Panc1 (cell line): ENCODE measurements around the gene PDK2. TPM values are rescaled to one million over a fixed set of nuclear protein-coding genes. Genes with fewer than 3 reads are reported as not detected.

Experiments
- ATAC-seq: fragments of 200-7000 bp; cut with Tn5 transposase; 2 replicates; pipeline ENCODE4 v1.9.1; 2020; ENCODE audit warnings: mild to moderate bottlenecking, moderate library complexity
- BruUV-seq: library from RNA; stranded (reverse); fragments of 400-500 nt; replicated peaks from 2 replicates; lab custom pipeline; 2021; lab: Mats Ljungman, UMichigan
- CTCF ChIA-PET: fragments of 300-600 bp; sonication (Branson Sonifier 250); formaldehyde crosslinking; loops from one replicate; lab custom pipeline; 2022; ENCODE audit warnings: antibody characterized with exemption; lab: Charles Lee
- POLR2A ChIA-PET: fragments of 300-600 bp; sonication (Branson Sonifier 250); formaldehyde crosslinking; loops from one replicate; lab custom pipeline; 2022; ENCODE audit warnings: antibody characterized with exemption; lab: Charles Lee
- DNase-seq: peaks from one replicate; pipeline ENCODE4 v3.0.0-alpha.2; 2010; ENCODE audit warnings: low read depth, low spot score
- H3K27ac ChIP-seq: 2 replicates; pipeline ENCODE4 v1.5.1; 2011; ENCODE audit warnings: mild to moderate bottlenecking, low read length, inconsistent platforms
- H3K27me3 ChIP-seq: fragments of 200-500 bp; sonication (Bioruptor generic); 2 replicates; pipeline ENCODE4 v1.6.0; 2014; ENCODE audit warnings: low read length, inconsistent platforms; ENCODE audit not compliant: control insufficient read depth, insufficient read depth
- H3K36me3 ChIP-seq: fragments of 200-500 bp; sonication (Bioruptor generic); 2 replicates; pipeline ENCODE4 v1.5.1; 2014; ENCODE audit warnings: inconsistent platforms, mild to moderate bottlenecking, low read length, moderate library complexity; ENCODE audit not compliant: control insufficient read depth, insufficient read depth
- H3K4me1 ChIP-seq: 2 replicates; pipeline ENCODE4 v1.5.1; 2011; ENCODE audit warnings: inconsistent platforms, mild to moderate bottlenecking, low read length, moderate library complexity; ENCODE audit not compliant: control insufficient read depth, insufficient read depth
- H3K4me3 ChIP-seq, 2 experiments: 2 replicates each; pipeline ENCODE4 v1.5.1; 2011 to 2012; ENCODE audit warnings: low read depth in 2 of 2, low read length in 2 of 2, mild to moderate bottlenecking in 2 of 2, inconsistent platforms in 1 of 2, moderate library complexity in 1 of 2
- H3K9me3 ChIP-seq: fragments of 200-500 bp; sonication (Bioruptor generic); 2 replicates; pipeline ENCODE4 v1.5.1; 2014; ENCODE audit warnings: low read depth, mild to moderate bottlenecking, inconsistent platforms, low read length, moderate library complexity; ENCODE audit not compliant: control insufficient read depth, insufficient read depth
- POLR2AphosphoS5 ChIP-seq: IDR thresholded peaks from 2 replicates; pipeline ENCODE4 v1.6.1; 2012; ENCODE audit warnings: mild to moderate bottlenecking, low read depth, low read length, moderate library complexity
- SIN3A ChIP-seq: IDR thresholded peaks from 2 replicates; pipeline ENCODE4 v1.6.1; 2012; ENCODE audit warnings: low read depth, mild to moderate bottlenecking, low read length, moderate library complexity, borderline replicate concordance; ENCODE audit not compliant: insufficient read depth
- TCF7L2 ChIP-seq: IDR thresholded peaks from 2 replicates; pipeline ENCODE4 v1.6.1; 2011; ENCODE audit warnings: mild to moderate bottlenecking, low read depth, low read length, inconsistent platforms
- in situ Hi-C: cut with HindIII; loops from 2 replicates; pipeline ENCODE4 v1.10.0; 2016; ENCODE audit warnings: low sequenced_read_pairs, low pct_unique_long_range_greater_than_20kb
- intact Hi-C: fragments of 100-400 bp; cut with micrococcal nuclease; formaldehyde crosslinking; loops from one replicate; pipeline ENCODE4 v1.10.0; 2022; ENCODE audit not compliant: unreplicated experiment
- total RNA-seq: library from RNA; stranded (reverse); gene quantifications from one replicate; pipeline ENCODE4 v1.2.1, GENCODE V29; 2021; ENCODE audit not compliant: unreplicated experiment
- TF ChIP-seq, protein P1 (sequence below): fragments of 450-650 bp; IDR thresholded peaks from 2 replicates; pipeline ENCODE4 v1.5.1; 2017; ENCODE audit warnings: mild to moderate bottlenecking
- TF ChIP-seq, protein P2 (sequence below), 2 experiments: IDR thresholded peaks; 2 replicates each; pipeline ENCODE4 v1.6.1; 2011 to 2012; ENCODE audit warnings: low read depth in 2 of 2, control low read depth in 1 of 2, low read length in 1 of 2, mild to moderate bottlenecking in 1 of 2, moderate library complexity in 1 of 2; ENCODE audit not compliant: insufficient read depth in 1 of 2

Gene PDK2
- total RNA-seq, 1 experiment from 2014 or later: 46.0 TPM

DNA sequence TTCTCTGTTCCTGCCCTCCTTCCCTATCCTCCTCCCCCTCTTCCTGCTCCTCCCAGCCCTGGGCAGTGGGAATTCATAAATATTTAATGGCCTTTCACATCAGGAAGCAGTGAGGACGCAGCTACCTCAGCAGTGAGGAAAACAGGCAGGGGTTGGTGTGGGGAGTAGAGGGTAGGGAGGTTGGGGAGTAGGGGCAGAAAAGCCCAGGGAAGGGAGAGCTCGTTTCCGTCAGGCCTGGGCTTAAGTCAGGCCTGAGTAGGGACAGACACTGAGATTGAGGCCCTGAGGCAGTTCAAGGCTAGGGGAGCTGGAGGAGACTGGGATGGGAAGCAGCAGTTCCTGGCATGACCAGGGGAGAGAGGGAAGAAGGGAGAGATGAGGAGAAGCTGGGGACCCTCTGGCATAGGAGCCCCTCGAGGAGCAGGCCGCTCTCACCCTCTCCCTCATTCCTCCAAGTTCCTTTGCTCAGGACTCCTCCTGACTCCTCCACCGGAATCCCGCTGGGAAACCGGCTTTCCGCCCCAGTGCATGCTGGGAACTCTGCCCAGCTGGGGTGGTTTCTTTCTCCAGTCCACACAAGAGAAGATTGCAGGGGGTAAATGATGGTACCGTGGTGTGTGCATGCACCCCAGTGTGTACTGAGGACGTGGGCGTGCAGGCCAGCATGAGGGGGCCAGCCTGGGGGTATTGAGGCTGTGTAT is 28.6 kb downstream of the PDK2 start:
- peak; percentile 43 for ATAC-seq
- Histone ChIP-seq H3K36me3 (no peaks in the 10 kb centered on the region), H3K9me3 (no peaks in the 10 kb centered on the region), H3K27ac (peak overlapping the region; percentile 18; the same call in 1 of the 2 replicates), H3K27me3 (no peaks in the 10 kb centered on the region), H3K4me1 (peaks cover 9% of the 10 kb centered on the region; the same call in 1 of the 2 replicates), H3K4me3 (no peak overlapping the region)
- POLR2A ChIA-PET: interaction anchor here (0.6 to 0.8 kb wide), 2 partner anchors 9 to 174 kb away, joined by 3 to 7 read pairs; no protein-coding TSS in a partner anchor
- no TSS peak for BruUV-seq
- in situ Hi-C loops (no loop called here), intact Hi-C loops (no loop called here)
- CTCF ChIA-PET: interaction anchor here (0.7 kb wide), 1 partner anchor 9 kb away, joined by 3 read pairs; no protein-coding TSS in a partner anchor
- DNase-seq: no peak
- no peak for TF ChIP-seq POLR2AphosphoS5
- TF ChIP-seq, protein P1, sequence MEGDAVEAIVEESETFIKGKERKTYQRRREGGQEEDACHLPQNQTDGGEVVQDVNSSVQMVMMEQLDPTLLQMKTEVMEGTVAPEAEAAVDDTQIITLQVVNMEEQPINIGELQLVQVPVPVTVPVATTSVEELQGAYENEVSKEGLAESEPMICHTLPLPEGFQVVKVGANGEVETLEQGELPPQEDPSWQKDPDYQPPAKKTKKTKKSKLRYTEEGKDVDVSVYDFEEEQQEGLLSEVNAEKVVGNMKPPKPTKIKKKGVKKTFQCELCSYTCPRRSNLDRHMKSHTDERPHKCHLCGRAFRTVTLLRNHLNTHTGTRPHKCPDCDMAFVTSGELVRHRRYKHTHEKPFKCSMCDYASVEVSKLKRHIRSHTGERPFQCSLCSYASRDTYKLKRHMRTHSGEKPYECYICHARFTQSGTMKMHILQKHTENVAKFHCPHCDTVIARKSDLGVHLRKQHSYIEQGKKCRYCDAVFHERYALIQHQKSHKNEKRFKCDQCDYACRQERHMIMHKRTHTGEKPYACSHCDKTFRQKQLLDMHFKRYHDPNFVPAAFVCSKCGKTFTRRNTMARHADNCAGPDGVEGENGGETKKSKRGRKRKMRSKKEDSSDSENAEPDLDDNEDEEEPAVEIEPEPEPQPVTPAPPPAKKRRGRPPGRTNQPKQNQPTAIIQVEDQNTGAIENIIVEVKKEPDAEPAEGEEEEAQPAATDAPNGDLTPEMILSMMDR: no peak
- TF ChIP-seq SIN3A: no peak
- TF ChIP-seq TCF7L2: no peak
- TF ChIP-seq, protein P2, sequence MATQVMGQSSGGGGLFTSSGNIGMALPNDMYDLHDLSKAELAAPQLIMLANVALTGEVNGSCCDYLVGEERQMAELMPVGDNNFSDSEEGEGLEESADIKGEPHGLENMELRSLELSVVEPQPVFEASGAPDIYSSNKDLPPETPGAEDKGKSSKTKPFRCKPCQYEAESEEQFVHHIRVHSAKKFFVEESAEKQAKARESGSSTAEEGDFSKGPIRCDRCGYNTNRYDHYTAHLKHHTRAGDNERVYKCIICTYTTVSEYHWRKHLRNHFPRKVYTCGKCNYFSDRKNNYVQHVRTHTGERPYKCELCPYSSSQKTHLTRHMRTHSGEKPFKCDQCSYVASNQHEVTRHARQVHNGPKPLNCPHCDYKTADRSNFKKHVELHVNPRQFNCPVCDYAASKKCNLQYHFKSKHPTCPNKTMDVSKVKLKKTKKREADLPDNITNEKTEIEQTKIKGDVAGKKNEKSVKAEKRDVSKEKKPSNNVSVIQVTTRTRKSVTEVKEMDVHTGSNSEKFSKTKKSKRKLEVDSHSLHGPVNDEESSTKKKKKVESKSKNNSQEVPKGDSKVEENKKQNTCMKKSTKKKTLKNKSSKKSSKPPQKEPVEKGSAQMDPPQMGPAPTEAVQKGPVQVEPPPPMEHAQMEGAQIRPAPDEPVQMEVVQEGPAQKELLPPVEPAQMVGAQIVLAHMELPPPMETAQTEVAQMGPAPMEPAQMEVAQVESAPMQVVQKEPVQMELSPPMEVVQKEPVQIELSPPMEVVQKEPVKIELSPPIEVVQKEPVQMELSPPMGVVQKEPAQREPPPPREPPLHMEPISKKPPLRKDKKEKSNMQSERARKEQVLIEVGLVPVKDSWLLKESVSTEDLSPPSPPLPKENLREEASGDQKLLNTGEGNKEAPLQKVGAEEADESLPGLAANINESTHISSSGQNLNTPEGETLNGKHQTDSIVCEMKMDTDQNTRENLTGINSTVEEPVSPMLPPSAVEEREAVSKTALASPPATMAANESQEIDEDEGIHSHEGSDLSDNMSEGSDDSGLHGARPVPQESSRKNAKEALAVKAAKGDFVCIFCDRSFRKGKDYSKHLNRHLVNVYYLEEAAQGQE (IDR thresholded peaks at IDR 0.05; ENCODE audit: insufficient read depth in 1 of 2, low read depth in 2 of 2, low read length in 1 of 2): no peak

DNA sequence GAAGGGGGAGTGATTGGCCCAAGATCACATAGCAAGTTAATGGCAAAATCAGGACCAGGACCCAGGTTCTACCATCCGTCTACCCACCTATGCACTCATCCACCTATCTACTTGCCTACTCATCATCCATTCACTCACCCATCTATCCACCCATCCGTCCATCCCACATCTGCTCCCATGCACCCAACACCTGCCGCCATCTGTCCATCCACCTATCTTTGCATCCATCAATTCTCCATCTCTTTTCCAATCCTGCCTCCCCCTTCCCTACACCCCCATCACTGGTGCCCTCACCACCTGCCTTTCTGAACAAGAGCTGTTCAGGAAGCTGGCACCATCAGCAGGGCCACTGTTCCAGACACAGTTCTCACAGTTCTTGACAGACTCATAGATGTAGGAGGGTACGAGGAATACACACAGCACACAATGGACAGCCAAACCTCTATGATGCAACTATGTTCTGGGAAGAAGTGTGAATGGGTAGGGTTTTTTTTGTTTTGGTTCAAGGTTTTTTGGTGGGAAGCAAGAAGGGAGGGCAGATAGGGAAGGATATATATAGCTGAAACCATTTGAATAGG is 30.4 kb downstream of the PDK2 start:
- no peak overlapping the region for H3K4me3 ChIP-seq
- DNase-seq (no peak), ATAC-seq (no peak)
- TF ChIP-seq POLR2AphosphoS5 (no peak), SIN3A (no peak), TCF7L2 (no peak)
- TF ChIP-seq, protein P1: no peak
- TF ChIP-seq, protein P2 (IDR thresholded peaks at IDR 0.05; ENCODE audit: insufficient read depth in 1 of 2, low read depth in 2 of 2, low read length in 1 of 2): no peak
- in situ Hi-C loops (no loop called here), intact Hi-C loops (no loop called here)
- ChIA-PET CTCF (interaction anchor here (0.6 to 0.9 kb wide), 2 partner anchors 11 to 148 kb away, joined by 3 to 8 read pairs; no protein-coding TSS in a partner anchor), POLR2A (interaction anchor here (0.7 kb wide), 2 partner anchors 26 to 45 kb away, joined by 4 to 5 read pairs; no protein-coding TSS in a partner anchor)
- no TSS peak for BruUV-seq
- H3K36me3 ChIP-seq: no peaks in the 10 kb centered on the region
- H3K9me3 ChIP-seq: no peaks in the 10 kb centered on the region
- H3K27ac ChIP-seq: no peak overlapping the region
- H3K27me3 ChIP-seq: no peaks in the 10 kb centered on the region
- peaks cover 11% of the 10 kb centered on the region for H3K4me1 ChIP-seq
